K562 (cell line): Measurements from ENCODE around the gene FTL. TPM values are rescaled to one million over a fixed set of nuclear protein-coding genes. Genes with fewer than 3 reads are reported as not detected.

ENCODE experiments used
- ATAC-seq: fragments of 200-7000 bp; cut with Tn5 transposase; 3 replicates; pipeline ENCODE4 v1.9.1; 2020; ENCODE audit warnings: moderate library complexity
- BruUV-seq: library from RNA; stranded (reverse); fragments of 400-500 nt; replicated peaks from 2 replicates; lab custom pipeline; 2021; lab: Mats Ljungman, UMichigan
- CTCF ChIA-PET: fragments of 300-600 bp; formaldehyde crosslinking; extraction: SDS; loops from one replicate; lab custom pipeline; 2021; ENCODE audit warnings: low intra/inter-chr PET ratio; lab: Yijun Ruan, JAX
- POLR2A ChIA-PET: fragments of 300-600, 350-650 bp; sonication (Branson Sonifier 250); formaldehyde crosslinking; extraction: SDS; loops from one replicate; lab custom pipeline; 2021; ENCODE audit warnings: antibody characterized with exemption, inconsistent platforms; lab: Yijun Ruan, JAX
- DNase-seq, 4 experiments: peaks; one replicate each; pipeline versions ENCODE4 v3.0.0 to v3.0.0-alpha.2; 2011 to 2018; ENCODE audit warnings: low spot score in 3 of 4, mixed read lengths in 3 of 4; ENCODE audit errors: extremely low read depth in 1 of 4
- FAIRE-seq: peaks from 2 replicates; lab custom pipeline; 2011; peaks lifted over from hg19 to GRCh38; lab: Jason Lieb, UNC
- H2AFZ ChIP-seq: 2 replicates; pipeline ENCODE4 v1.6.0; 2011; ENCODE audit warnings: low read depth, low read length, control low read depth, inconsistent platforms
- H3K27ac ChIP-seq: fragments of 200-600 bp; 3 replicates; pipeline ENCODE4 v1.8.0; 2011; ENCODE audit warnings: low read depth, mild to moderate bottlenecking, control low read depth, inconsistent platforms, low read length, moderate library complexity, mixed read lengths; ENCODE audit errors: extremely low read depth
- H3K27me3 ChIP-seq, 2 experiments: fragments of 300-600 bp in 1 of 2; 2 replicates in 1 of 2; 3 replicates in 1 of 2; pipeline versions ENCODE4 v1.6.0 to v1.8.0; 2011; ENCODE audit warnings: inconsistent platforms in 2 of 2, low read length in 2 of 2, mild to moderate bottlenecking in 1 of 2, mixed read lengths in 1 of 2, moderate library complexity in 1 of 2; ENCODE audit not compliant: control insufficient read depth in 2 of 2, insufficient read depth in 2 of 2
- H3K36me3 ChIP-seq: fragments of 300-600 bp; 3 replicates; pipeline ENCODE4 v1.8.0; 2011; ENCODE audit warnings: mild to moderate bottlenecking, low read length, inconsistent platforms; ENCODE audit not compliant: control insufficient read depth, insufficient read depth
- H3K4me1 ChIP-seq, 2 experiments: fragments of 200-600 bp in 1 of 2; replicated peaks in 1 of 2; 2 replicates in 1 of 2; 3 replicates in 1 of 2; pipeline versions ENCODE4 v1.5.1 to v1.8.0; 2011; ENCODE audit warnings: inconsistent platforms in 2 of 2, low read length in 2 of 2, mild to moderate bottlenecking in 1 of 2, mixed read lengths in 1 of 2, moderate library complexity in 1 of 2; ENCODE audit not compliant: control insufficient read depth in 2 of 2, insufficient read depth in 2 of 2
- H3K4me2 ChIP-seq: 2 replicates; pipeline ENCODE4 v1.6.1; 2011; ENCODE audit warnings: low read length, control low read depth, inconsistent platforms, mixed read lengths; ENCODE audit not compliant: insufficient read depth
- H3K4me3 ChIP-seq: fragments of 200-600 bp; sonication (generic), shearing (Covaris generic); 2 replicates; pipeline ENCODE4 v1.5.1; 2016; ENCODE audit warnings: control low read depth, inconsistent platforms
- H3K79me2 ChIP-seq: fragments of 200-600 bp; 3 replicates; pipeline ENCODE4 v1.8.0; 2011; ENCODE audit warnings: low read length, inconsistent platforms; ENCODE audit not compliant: control insufficient read depth, insufficient read depth
- H3K9ac ChIP-seq, 2 experiments: 2 replicates each; pipeline versions ENCODE4 v1.6.0 to v1.6.1; 2011; ENCODE audit warnings: low read depth in 2 of 2, low read length in 2 of 2, control low read depth in 1 of 2, inconsistent platforms in 1 of 2, mild to moderate bottlenecking in 1 of 2, mixed read lengths in 1 of 2; ENCODE audit not compliant: insufficient read depth in 1 of 2
- H3K9me1 ChIP-seq: one replicate; pipeline ENCODE4 v1.6.0; 2011; ENCODE audit warnings: inconsistent platforms, mild to moderate bottlenecking, low read length, moderate library complexity; ENCODE audit not compliant: control insufficient read depth, insufficient read depth
- H3K9me3 ChIP-seq: replicated peaks from 2 replicates; pipeline ENCODE4 v1.5.1; 2011; ENCODE audit warnings: low read depth, low read length, inconsistent platforms; ENCODE audit not compliant: control insufficient read depth, insufficient read depth
- H4K20me1 ChIP-seq: replicated peaks from 2 replicates; pipeline ENCODE4 v1.6.1; 2011; ENCODE audit warnings: low read length, inconsistent platforms, mixed read lengths; ENCODE audit not compliant: control insufficient read depth, insufficient read depth
- CHD7 ChIP-seq: fragments of 200-600 bp; sonication (generic); IDR thresholded peaks from one replicate; pipeline ENCODE4 v1.6.1; 2012; ENCODE audit warnings: mild to moderate bottlenecking, low read depth, low read length, inconsistent platforms
- CREM ChIP-seq: IDR thresholded peaks from 2 replicates; pipeline ENCODE4 v1.6.1; 2014; ENCODE audit warnings: antibody characterized with exemption, low read depth
- DPF2 ChIP-seq: fragments of 450-650 bp; IDR thresholded peaks from 2 replicates; pipeline ENCODE4 v1.6.1; 2016
- GATAD2B ChIP-seq: fragments of 450-650 bp; IDR thresholded peaks from 2 replicates; pipeline ENCODE4 v1.6.1; 2017; ENCODE audit warnings: mild to moderate bottlenecking, borderline replicate concordance
- KLF13 ChIP-seq: fragments of 450-650 bp; IDR thresholded peaks from 2 replicates; pipeline ENCODE4 v1.6.1; 2016; ENCODE audit warnings: missing genetic modification characterization, low read depth, mild to moderate bottlenecking, missing compliant biosample characterization, moderate library complexity, borderline replicate concordance
- LARP7 ChIP-seq: fragments of 450-650 bp; IDR thresholded peaks from 2 replicates; pipeline ENCODE4 v1.6.1; 2016
- NR2C2 ChIP-seq, 2 experiments: fragments of 200-800 bp in 1 of 2; sonication (Bioruptor generic) in 1 of 2; sonication (generic) in 1 of 2; formaldehyde crosslinking in 1 of 2; IDR thresholded peaks; 2 replicates each; pipeline versions ENCODE4 v1.6.1 to v1.8.0; 2016 to 2022; ENCODE audit warnings: mild to moderate bottlenecking in 1 of 2, missing compliant biosample characterization in 1 of 2, missing genetic modification characterization in 1 of 2, missing genetic modification reagents in 1 of 2
- SMAD3 ChIP-seq: fragments of 450-650 bp; formaldehyde crosslinking; conservative IDR thresholded peaks from 2 replicates; pipeline ENCODE4 v1.4.0; 2020; ENCODE audit warnings: mild to moderate bottlenecking
- TCF7 ChIP-seq: sonication (generic); IDR thresholded peaks from 2 replicates; pipeline ENCODE4 v1.6.1; 2016; ENCODE audit warnings: antibody characterized with exemption, borderline replicate concordance
- WGBS: fragments of 100-300 bp; shearing (Covaris generic); methylation state at CpG from one replicate; pipeline ENCODE4 v1.1.6; 2016; ENCODE audit warnings: low coverage, mixed read lengths; ENCODE audit not compliant: insufficient coverage; ENCODE audit errors: missing lambda C conversion rate; 5-methylcytosine and 5-hydroxymethylcytosine counted together
- in situ Hi-C: fragments of 300-500 bp; cut with MboI; formaldehyde crosslinking; loops from 4 replicates; pipeline ENCODE4 v1.15.0; 2018; ENCODE audit warnings: inconsistent platforms, mixed read lengths
- intact Hi-C: fragments of 100-400 bp; cut with micrococcal nuclease; formaldehyde crosslinking; loops from 2 replicates; pipeline ENCODE4 v1.14.2; 2022
- polyA plus RNA-seq, 8 experiments: library from polyadenylated mRNA; depleted of rRNA in 4 of 8; stranded (reverse) in 5 of 8; unstranded in 3 of 8; fragments of >200 nt; fragmentation: Nextera tagmentation in 2 of 8; fragmentation: Illumina TruSeq in 1 of 8; extraction: Ambion mirVana in 2 of 8; extraction: Trizol in 1 of 8; gene quantifications; 2 replicates each; pipeline versions ENCODE4 v1.2.1 to v1.2.3, GENCODE V29; 2011 to 2014; ENCODE audit warnings: inconsistent platforms in 1 of 8, missing spikeins in 1 of 8
- total RNA-seq, 7 experiments: library from RNA; depleted of rRNA in 6 of 7; stranded (reverse); fragments of >200 nt in 6 of 7; fragmentation: Illumina TruSeq in 2 of 7; extraction: Trizol in 2 of 7; gene quantifications; 2 replicates each; pipeline versions ENCODE4 v1.2.1 to v1.2.3, GENCODE V29; 2011 to 2021; ENCODE audit warnings: low replicate concordance in 1 of 7

The FTL gene
- total and polyA plus RNA-seq, 9 of the 15 experiments (the other 6 are each of a cell fraction or from before 2014, with no cell fraction given) = 1,231 to 27,415 (median 3,965) TPM

DNA sequence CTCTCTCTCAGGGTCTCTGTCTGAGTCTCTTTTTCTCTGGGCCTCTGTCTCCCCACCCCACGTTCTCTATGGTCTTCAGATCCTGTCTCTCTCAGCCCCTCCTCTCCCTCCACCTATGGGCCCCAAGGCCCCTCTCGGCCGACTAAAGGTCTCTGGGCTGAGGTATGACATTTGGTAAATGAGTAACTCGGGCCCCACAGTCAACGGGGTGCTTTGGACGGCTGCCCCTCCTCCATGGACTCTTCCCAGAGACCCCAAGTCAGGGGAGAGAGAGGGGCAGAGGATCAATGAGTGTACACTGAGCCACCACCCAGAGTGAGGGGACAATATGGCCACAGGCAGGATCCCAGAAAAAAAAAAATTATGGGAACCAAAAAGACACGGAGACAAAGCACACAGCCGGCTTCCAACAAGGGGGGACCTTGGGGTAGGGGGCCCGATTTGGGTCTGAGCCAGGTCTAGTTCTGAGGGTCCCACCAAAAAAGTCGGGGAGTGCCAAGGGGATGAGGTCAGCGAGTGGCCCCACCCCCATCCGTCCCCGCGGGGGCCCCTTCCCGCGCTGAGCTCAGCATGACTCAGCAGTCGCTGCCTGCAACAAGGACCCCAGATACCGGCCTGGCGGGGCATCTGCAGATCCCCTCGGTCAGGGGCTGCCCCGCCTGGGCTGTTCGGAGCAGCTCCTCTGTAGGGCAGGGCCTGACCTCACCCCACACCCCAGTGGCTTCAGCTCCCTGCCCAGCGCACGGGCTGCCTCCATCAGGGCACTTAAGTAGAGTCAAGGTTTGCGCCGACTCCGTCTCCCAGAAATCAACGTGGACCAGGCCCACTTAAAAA is 1.5 kb upstream of the FTL start:
- peak overlapping the region; percentile 4; the same call in 1 of the 2 replicates for H2AFZ ChIP-seq
- TF ChIP-seq NR2C2 (CRISPR knock-in tag; IDR thresholded peaks at IDR 0.05) = no peak
- TF ChIP-seq NR2C2 (tag; IDR thresholded peaks at IDR 0.05) = peak; percentile 63
- TF ChIP-seq TCF7 = 0 out of 2 replicates have a peak, but pooled peaks have one; percentile 39
- TF ChIP-seq SMAD3 (CRISPR knock-in tag) = peak; percentile 60; the same call in 1 of the 2 replicates
- TF ChIP-seq CHD7 = no peak
- TF ChIP-seq GATAD2B = peak; percentile 93
- TF ChIP-seq DPF2 = peak; percentile 95
- 0 out of 2 replicates have a peak, but pooled peaks have one; percentile 5 for TF ChIP-seq LARP7
- peak; percentile 81 for TF ChIP-seq CREM
- 0 out of 2 replicates have a peak, but pooled peaks have one; percentile 19 for TF ChIP-seq KLF13 (tag)

More for the DNA sequence above, 1.5 kb upstream of the FTL start:
- intact Hi-C loops = no loop called here
- H3K4me2 ChIP-seq = peak overlapping the region; percentile 89
- peak; percentile 25 for ATAC-seq
- peaks cover 17% of the 10 kb centered on the region for H4K20me1 ChIP-seq
- peak; percentile 80 to 94 (median 87) for DNase-seq
- POLR2A ChIA-PET = interaction anchor here (0.6 to 14.5 kb wide), 13 partner anchors 8 to 602 kb away, joined by 3 to 439 read pairs (median 5); partner anchors contain the start of genes BAX, GYS1, NUCB1 and PPP1R15A
- H3K4me3 ChIP-seq = peak overlapping the region; percentile 45
- CTCF ChIA-PET = no interaction called here
- peaks cover 36% of the 10 kb centered on the region for H3K36me3 ChIP-seq
- no peaks in the 10 kb centered on the region for H3K27me3 ChIP-seq
- peaks cover 31 to 51% of the 10 kb centered on the region in 2 experiments for H3K4me1 ChIP-seq
- BruUV-seq = no TSS peak
- WGBS = under 1% methylated on average over 22 of the region's 28 CpGs
- in situ Hi-C loops = loop anchor here (10.0 kb wide), 1 partner anchor 89 kb away; the partner anchor contains the start of gene PPP1R15A
- H3K27ac ChIP-seq = peak overlapping the region; percentile 99
- H3K9ac ChIP-seq = peak overlapping the region; percentile 93 to 95
- H3K9me1 ChIP-seq = no peaks in the 10 kb centered on the region
- peaks cover 56% of the 10 kb centered on the region for H3K79me2 ChIP-seq
- H3K9me3 ChIP-seq = no peaks in the 10 kb centered on the region
- FAIRE-seq = peak; percentile 80
